Myocyte (in vitro differentiated cells): ENCODE results near the gene WDR62. TPM values are rescaled to one million over a fixed set of nuclear protein-coding genes. Genes with fewer than 3 reads are reported as not detected.
A peak's percentile ranks its signal among the peaks of the same experiment; 100 is the strongest.

Experiments
- DNase-seq: peaks from one replicate; pipeline ENCODE4 v3.0.0-alpha.2; 2012; ENCODE audit warnings: low read depth
- polyA plus RNA-seq: library from polyadenylated mRNA; unstranded; fragments of >200 nt; gene quantifications from one replicate; pipeline ENCODE4 v1.2.1, GENCODE V29; 2012; ENCODE audit warnings: missing spikeins
- total RNA-seq: library from RNA; depleted of rRNA; stranded (reverse); fragments of >200 nt; gene quantifications from 2 replicates; pipeline ENCODE4 v1.2.3, GENCODE V29; 2014

Gene WDR62
- total RNA-seq, result 1.6 and 5.3 TPM in 2 replicates
- 0.84 TPM for polyA plus RNA-seq

- peak; percentile 93 for DNase-seq
Observed at GRCh38 chr19:36054733-36055686, at the start of gene WDR62. Gene WDR62 (plus strand): TSS chr19:36054897. CDS start chr19:36054972, 75 bp downstream.

- no peak for DNase-seq
Observed at GRCh38 chr19:36006955-36007354, 47.7 kb upstream of the WDR62 start.

- no peak for DNase-seq
Observed at GRCh38 chr19:36008336-36008978, 46.2 kb upstream of the WDR62 start, which contains the start of gene SYNE4. Gene SYNE4 (minus strand): TSS chr19:36008813. CDS start chr19:36008681, 132 bp downstream.

- DNase-seq, result peak; percentile 62
Observed at GRCh38 chr19:36009220-36009619, 45.5 kb upstream of the WDR62 start.

- DNase-seq, result no peak
Observed at GRCh38 chr19:36009633-36010379, 44.9 kb upstream of the WDR62 start.

- DNase-seq, result no peak
Observed at GRCh38 chr19:36010402-36010801, 44.3 kb upstream of the WDR62 start.

- no peak for DNase-seq
Observed at GRCh38 chr19:36013280-36014011, 41.3 kb upstream of the WDR62 start.

GRCh38 chr19:36014012-36014924 lies 40.4 kb upstream of the WDR62 start, which contains the start of gene ALKBH6:
Gene ALKBH6 (minus strand): TSS chr19:36014213. CDS start chr19:36013397, 816 bp downstream.
- peak; percentile 99 for DNase-seq

- DNase-seq, result no peak
Observed at GRCh38 chr19:36019061-36019670, 35.5 kb upstream of the WDR62 start.

- no peak for DNase-seq
Observed at GRCh38 chr19:36023432-36023831, 31.3 kb upstream of the WDR62 start.

GRCh38 chr19:36025541-36025940 lies 29.2 kb upstream of the WDR62 start:
- DNase-seq, result no peak

GRCh38 chr19:36026091-36026876 lies 28.4 kb upstream of the WDR62 start:
- DNase-seq, result no peak

- no peak for DNase-seq
Observed at GRCh38 chr19:36027696-36028095, 27.0 kb upstream of the WDR62 start.

GRCh38 chr19:36028313-36029041 lies 26.2 kb upstream of the WDR62 start:
- no peak for DNase-seq

GRCh38 chr19:36030264-36031148 lies 24.2 kb upstream of the WDR62 start:
- peak; percentile 76 for DNase-seq

GRCh38 chr19:36031308-36031707 lies 23.4 kb upstream of the WDR62 start:
- no peak for DNase-seq
